Measurements from ENCODE around the gene ZFAND5. TPM values are rescaled to one million over a fixed set of nuclear protein-coding genes. Genes with fewer than 3 reads are reported as not detected.

Gene ZFAND5
- total RNA-seq, 4 donors from 2014 or later = 105 to 281 (median 137) TPM

DNA sequence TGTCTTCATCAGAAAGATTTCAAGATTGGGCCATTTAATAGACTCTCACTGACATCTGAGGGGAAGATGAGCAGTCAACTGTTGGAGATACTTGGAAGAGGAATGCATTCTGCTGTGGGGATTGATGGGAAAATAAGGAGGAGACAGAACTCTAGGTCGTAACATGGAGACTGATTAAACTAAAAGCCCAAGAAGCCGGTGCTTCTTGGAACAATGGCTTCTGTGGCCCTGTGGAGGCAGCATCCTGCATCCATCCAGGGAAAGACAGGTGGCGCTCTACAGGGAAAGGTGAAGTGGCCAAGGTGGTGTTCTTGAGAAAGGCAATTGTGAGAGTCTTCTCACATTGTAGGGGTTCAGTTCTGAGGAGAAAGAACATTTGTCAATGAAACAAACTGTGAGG is 31.3 kb downstream of the ZFAND5 start:
- no peak overlapping the region for H3K27ac ChIP-seq
- no peak overlapping the region for H3K4me3 ChIP-seq
- H3K36me3 ChIP-seq = no peaks in the 10 kb centered on the region
- no peaks in the 10 kb centered on the region for H3K4me1 ChIP-seq
- TF ChIP-seq POLR2AphosphoS5 (IDR thresholded peaks at IDR 0.05) (no peak), EP300 (IDR thresholded peaks at IDR 0.05) (no peak), POLR2A (IDR thresholded peaks at IDR 0.05) (no peak)
- TF ChIP-seq, protein P1, sequence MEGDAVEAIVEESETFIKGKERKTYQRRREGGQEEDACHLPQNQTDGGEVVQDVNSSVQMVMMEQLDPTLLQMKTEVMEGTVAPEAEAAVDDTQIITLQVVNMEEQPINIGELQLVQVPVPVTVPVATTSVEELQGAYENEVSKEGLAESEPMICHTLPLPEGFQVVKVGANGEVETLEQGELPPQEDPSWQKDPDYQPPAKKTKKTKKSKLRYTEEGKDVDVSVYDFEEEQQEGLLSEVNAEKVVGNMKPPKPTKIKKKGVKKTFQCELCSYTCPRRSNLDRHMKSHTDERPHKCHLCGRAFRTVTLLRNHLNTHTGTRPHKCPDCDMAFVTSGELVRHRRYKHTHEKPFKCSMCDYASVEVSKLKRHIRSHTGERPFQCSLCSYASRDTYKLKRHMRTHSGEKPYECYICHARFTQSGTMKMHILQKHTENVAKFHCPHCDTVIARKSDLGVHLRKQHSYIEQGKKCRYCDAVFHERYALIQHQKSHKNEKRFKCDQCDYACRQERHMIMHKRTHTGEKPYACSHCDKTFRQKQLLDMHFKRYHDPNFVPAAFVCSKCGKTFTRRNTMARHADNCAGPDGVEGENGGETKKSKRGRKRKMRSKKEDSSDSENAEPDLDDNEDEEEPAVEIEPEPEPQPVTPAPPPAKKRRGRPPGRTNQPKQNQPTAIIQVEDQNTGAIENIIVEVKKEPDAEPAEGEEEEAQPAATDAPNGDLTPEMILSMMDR (IDR thresholded peaks at IDR 0.05) = no peak
- no peaks in the 10 kb centered on the region for H3K27me3 ChIP-seq
- DNase-seq (ENCODE audit: low spot score in 2 of 2) = no peak
- WGBS = 88% methylated on average over 3 of the region's 3 CpGs
- no peaks in the 10 kb centered on the region for H3K9me3 ChIP-seq

DNA sequence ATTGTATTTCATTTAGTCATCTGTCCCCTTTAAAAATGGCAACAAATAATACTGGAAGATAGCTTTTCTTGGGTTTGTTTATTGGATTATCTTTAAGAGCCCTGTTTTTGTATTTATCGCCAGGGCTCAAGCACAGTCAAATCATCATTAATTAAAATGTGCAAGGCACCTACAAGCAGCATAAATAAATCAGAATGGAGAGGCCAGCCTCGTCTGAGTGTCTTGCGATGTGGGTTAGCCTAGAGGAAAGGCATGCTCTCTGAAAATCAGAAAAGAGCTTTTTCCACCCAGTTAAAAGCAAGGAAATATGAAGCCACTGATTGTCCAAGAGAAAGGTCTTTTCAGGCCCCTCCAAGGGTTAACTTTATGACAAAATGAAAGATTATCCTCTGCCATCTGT is 31.8 kb downstream of the ZFAND5 start:
- H3K27me3 ChIP-seq = no peaks in the 10 kb centered on the region
- WGBS = 90% methylated on average over 3 of the region's 3 CpGs
- H3K4me3 ChIP-seq = no peak overlapping the region
- no peak overlapping the region for H3K27ac ChIP-seq
- TF ChIP-seq, protein P1 (IDR thresholded peaks at IDR 0.05) = no peak
- TF ChIP-seq EP300 (IDR thresholded peaks at IDR 0.05) (no peak), POLR2A (IDR thresholded peaks at IDR 0.05) (no peak)
- no peak for DNase-seq (ENCODE audit: low spot score in 2 of 2)
- no peaks in the 10 kb centered on the region for H3K9me3 ChIP-seq
- no peaks in the 10 kb centered on the region for H3K36me3 ChIP-seq
- H3K4me1 ChIP-seq = no peaks in the 10 kb centered on the region

DNA sequence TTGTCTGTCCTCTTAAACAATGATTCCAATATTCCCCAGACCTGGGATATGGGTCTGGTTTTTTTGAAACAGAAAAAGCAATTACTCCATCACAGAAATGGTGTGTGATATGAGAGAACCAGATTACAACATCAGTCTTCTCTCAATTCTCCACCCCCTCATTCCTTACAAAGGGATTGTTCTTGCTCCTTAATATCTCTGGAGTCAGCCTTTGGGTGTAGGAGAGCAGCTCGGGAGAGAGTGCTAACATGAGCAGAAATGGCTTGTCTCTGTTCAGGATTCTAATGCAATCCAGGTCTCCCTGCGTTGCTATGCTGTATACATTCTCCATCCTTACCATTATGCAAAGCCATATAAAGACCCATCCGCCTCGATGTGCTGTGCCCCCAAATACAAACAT is 32.7 kb downstream of the ZFAND5 start:
- WGBS = 73% methylated on average over 4 of the region's 4 CpGs
- Histone ChIP-seq H3K4me1 (no peaks in the 10 kb centered on the region), H3K27ac (no peak overlapping the region), H3K4me3 (no peak overlapping the region), H3K9me3 (no peaks in the 10 kb centered on the region), H3K27me3 (no peaks in the 10 kb centered on the region), H3K36me3 (no peaks in the 10 kb centered on the region)
- TF ChIP-seq POLR2A (IDR thresholded peaks at IDR 0.05) (no peak), POLR2AphosphoS5 (IDR thresholded peaks at IDR 0.05) (no peak), EP300 (IDR thresholded peaks at IDR 0.05) (no peak)
- TF ChIP-seq, protein P1 (IDR thresholded peaks at IDR 0.05) = no peak
- DNase-seq (ENCODE audit: low spot score in 2 of 2) = no peak

DNA sequence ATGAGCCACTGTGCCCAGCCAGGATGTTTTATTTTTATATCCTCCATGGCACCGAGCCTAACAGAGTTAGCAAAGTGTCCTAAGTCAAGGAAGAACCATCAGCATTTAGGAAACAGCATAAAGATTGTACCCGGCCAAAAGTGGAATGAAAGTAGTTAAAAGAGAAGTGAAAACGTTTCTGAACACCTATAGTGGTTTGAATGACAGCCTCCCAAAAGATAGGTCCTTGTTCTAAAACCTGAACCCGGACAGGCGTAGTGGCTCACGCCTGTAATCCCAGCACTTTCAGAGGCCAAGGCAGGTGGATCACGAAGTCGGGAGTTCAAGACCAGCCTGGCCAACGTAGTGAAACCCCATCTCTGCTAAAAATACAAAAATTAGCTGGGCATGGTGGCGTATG is 37.4 kb downstream of the ZFAND5 start:
- no peak for DNase-seq (ENCODE audit: low spot score in 2 of 2)
- no peak overlapping the region for H3K4me3 ChIP-seq
- H3K36me3 ChIP-seq = no peaks in the 10 kb centered on the region
- TF ChIP-seq, protein P1 (IDR thresholded peaks at IDR 0.05) = no peak
- TF ChIP-seq EP300 (IDR thresholded peaks at IDR 0.05) (no peak), POLR2AphosphoS5 (IDR thresholded peaks at IDR 0.05) (no peak), POLR2A (IDR thresholded peaks at IDR 0.05) (no peak)
- WGBS = 82% methylated on average over 10 of the region's 10 CpGs
- no peaks in the 10 kb centered on the region for H3K9me3 ChIP-seq
- no peaks in the 10 kb centered on the region for H3K27me3 ChIP-seq
- no peak overlapping the region for H3K27ac ChIP-seq
- no peaks in the 10 kb centered on the region for H3K4me1 ChIP-seq

DNA sequence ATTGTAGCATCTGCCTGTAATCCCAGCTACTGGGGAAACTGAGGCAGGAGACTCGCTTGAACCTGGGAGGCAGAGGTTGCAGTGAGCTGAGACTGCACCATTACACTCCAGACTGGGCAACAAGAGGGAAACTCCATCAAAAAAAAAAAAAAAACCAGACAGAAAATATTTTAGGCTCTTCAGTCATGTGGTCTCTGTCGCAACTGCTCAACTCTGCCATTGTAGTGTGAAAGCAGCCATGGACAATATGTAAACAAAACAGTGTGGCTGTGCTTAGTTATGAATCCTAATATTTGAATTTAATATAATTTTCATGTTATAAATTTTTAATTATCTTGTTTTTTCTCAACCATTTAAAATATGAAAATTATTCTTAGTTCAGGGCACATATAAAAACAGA is 38.4 kb downstream of the ZFAND5 start:
- DNase-seq (ENCODE audit: low spot score in 2 of 2) = no peak
- Histone ChIP-seq H3K27me3 (no peaks in the 10 kb centered on the region), H3K4me3 (no peak overlapping the region), H3K4me1 (peaks cover 4% of the 10 kb centered on the region), H3K36me3 (no peaks in the 10 kb centered on the region), H3K27ac (no peak overlapping the region), H3K9me3 (no peaks in the 10 kb centered on the region)
- TF ChIP-seq POLR2AphosphoS5 (IDR thresholded peaks at IDR 0.05) (no peak), POLR2A (IDR thresholded peaks at IDR 0.05) (no peak), EP300 (IDR thresholded peaks at IDR 0.05) (no peak)
- TF ChIP-seq, protein P1 (IDR thresholded peaks at IDR 0.05) = no peak
- 92% methylated on average over 2 of the region's 2 CpGs for WGBS
